Dermis microvascular lymphatic vessel endothelial cell (primary cell): ENCODE data around the gene CDON. TPM values are rescaled to one million over a fixed set of nuclear protein-coding genes. Genes with fewer than 3 reads are reported as not detected.

Experiments used
- DNase-seq, 2 donors: peaks; one replicate each; pipeline versions ENCODE4 v3.0.0 to v3.0.0-alpha.2; 2010; ENCODE audit warnings: low read depth in 2 of 2
- total RNA-seq: library from RNA; depleted of rRNA; stranded (reverse); fragments of >200 nt; gene quantifications from 2 replicates; pipeline ENCODE4 v1.2.1, GENCODE V29; 2014

CDON gene
- total RNA-seq, 1 donor from 2014 or later, result 1.8 TPM

DNA sequence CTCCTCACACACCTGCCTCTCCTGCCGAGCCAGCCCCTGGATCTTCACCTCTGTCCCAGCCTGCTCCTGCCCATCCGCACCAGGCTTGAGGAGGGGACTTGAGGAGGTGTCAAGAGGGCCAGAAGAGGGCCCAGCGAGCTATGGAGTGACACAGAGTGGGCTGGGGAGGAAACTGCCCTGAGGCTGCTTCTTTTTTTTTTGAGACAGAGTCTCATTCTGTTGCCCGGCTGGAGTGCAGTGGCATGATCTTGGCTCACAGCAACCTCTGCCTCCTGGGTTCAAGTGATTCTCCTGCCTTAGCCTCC is 21.9 kb upstream of the CDON start:
- DNase-seq, result no peak

DNA sequence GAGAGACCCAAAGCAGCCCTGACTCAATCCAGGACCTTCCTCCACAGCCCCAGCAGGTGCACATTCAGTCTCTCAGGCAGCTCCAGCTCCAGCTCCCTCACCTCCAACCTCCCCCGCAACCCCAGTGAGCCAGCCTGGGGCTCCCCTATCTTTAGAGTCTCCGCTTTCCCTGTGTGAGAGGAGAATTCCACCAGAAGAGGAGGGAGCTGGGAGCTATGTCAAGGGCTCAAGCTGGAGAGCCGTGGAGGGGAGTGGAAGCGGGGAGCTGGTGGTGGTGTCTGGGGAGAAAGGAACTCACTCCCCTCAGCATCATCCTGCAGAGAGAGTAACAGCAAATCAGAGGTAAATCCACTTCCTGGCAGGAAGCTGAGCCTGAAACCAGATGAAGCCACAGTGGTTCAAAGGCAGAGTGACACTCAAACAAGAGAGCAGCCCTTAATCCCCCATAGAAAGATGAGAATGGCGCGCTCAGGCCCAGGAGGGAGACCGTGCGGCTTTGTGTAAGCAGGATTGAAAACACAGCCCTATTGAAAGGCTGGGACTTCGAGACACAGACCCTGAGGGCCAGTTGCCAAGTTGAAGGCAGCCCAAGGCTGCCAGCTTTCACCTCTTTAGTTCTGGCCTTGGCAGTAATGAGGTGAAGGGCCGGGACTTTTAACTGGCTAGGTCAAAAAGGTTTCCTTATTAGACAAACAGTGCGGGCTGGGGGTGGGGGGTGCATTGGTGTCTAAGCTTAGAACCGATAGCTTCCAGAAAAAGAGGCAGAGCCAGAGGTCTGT is 21.4 kb upstream of the CDON start:
- no peak for DNase-seq

DNA sequence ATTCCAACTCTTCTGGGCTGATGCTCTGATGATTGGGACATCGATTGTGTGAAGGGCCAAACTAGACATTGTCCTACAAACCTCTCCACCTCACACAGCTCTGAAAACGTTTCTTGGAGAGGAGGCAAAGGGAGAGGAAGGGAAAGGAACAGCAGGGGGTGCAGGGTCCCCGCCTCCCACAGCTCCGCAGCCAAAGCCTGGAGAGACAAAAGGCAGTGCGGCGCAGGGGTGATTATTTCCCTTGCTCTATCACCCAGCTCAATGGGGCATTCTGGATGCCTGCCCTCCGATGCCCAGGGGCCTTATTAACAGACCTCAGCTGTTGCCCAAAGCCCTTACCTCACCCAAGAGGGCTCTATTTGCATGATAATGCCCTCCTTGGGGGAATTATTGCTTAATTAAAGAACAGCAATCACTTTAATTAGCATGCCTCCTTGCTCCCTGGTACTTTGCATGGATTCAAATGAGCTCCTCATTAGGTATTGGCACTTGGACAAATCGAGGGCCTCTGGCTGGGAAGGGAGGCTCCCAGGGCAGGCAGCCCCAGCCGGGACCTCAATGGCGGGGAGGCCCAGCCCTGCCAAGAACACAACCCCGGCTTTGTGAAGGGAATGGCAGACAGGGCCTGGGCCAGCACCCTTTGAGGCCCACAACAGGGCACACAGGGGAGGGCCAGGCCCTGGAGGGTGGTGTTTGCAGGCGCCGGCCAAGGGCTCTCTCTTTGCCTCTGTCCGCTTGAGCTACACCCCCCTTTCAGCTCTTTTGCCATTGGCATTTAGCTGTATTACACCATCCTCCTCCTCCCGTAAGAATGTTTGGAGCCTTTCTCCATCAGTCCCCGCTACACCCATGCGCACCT is 19.8 kb upstream of the CDON start:
- DNase-seq, result no peak

DNA sequence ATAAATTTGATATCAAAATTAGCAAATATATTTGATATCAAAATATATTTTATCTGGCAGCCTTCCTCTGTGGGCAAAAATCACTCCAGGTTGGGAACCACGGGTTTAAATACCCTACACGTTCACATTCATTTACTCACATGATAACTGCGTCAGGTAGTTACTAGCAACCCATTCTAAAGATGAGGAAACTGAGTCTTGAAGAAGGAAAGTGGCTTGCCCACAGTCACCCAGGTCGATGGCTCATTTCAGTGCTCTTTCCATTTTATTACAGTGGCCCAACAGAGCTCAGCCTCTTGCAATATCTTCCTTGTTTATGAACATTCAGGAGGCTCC is 19.2 kb upstream of the CDON start:
- DNase-seq, result no peak

DNA sequence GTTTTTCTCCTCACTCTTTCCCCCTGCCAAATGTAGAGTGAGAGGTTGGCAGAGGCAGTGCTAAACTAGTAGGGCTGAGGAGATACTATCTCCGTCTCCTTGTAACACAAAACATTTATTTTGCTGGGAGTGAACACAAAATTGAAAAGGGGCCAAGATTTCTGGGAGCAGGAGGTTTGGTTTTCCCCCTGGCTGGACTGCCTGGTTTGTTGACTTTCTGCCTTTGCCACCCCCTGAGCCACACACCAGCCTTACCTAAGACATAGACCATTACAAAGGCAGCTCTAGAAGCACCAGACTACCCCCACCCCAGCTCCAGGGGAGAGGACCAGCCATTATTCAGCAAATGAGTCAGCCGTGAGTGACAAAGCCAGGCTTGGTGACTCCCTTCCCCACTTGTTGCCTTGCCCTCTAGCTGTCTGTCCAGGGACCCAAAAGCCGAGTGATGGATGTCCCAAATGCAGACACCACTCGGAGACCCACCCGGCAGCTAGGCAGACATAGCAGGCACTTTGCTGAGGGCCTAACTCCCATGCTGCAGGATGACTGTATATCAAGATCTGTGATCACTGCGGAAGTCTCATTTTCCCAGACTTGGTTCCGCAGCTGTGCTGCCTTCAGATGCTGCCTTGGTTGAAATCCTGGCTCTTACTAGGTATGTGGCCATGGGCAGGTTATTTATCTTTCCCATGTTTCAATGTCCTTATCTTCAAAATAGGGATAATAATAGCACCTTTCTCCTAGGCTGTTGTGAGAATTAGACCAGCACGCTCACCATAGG is 17.7 kb upstream of the CDON start:
- no peak for DNase-seq

DNA sequence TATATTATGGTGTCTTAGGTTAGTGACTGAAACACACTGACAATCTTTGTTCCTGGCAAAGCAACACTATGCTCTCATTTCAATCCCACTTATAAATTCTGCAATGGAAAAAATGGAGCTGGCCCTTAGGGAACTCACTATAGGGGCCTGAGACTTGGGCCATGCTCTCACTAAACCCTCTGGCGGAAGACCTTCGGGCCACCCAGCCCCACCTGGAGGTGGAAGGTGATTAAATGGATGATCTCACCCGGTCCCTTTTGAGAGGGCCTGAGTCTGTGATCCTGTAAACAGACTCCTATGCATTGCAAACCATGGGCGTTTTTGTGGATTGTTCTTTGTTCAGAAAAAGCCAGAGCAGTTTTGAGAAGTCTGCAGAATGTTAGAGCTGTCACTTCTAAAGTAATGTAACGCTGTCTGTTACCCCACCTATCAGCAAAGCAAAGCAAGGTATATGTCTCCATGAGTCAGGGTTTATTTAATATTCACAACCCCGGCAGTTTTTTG is 17.0 kb upstream of the CDON start:
- DNase-seq, result no peak

DNA sequence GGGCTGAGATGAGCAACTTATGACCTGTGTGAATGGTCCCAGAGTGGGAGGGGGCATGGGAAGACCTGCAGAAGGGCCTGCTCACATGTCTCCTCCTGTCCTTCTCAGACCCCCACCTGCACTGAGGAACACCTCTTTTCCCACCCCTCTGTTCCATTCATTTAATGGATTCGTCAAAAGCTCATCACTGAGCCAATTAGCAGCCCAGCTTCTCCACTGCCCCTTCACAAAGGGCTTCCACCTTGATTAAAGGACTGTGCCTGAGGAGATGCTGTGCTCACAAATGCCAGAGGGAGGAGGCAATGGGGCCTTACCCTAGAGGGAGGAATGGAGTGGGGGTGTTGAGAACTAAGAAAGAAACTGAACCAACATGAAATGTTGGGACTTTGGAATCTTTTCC is 14.0 kb upstream of the CDON start:
- DNase-seq, result no peak

DNA sequence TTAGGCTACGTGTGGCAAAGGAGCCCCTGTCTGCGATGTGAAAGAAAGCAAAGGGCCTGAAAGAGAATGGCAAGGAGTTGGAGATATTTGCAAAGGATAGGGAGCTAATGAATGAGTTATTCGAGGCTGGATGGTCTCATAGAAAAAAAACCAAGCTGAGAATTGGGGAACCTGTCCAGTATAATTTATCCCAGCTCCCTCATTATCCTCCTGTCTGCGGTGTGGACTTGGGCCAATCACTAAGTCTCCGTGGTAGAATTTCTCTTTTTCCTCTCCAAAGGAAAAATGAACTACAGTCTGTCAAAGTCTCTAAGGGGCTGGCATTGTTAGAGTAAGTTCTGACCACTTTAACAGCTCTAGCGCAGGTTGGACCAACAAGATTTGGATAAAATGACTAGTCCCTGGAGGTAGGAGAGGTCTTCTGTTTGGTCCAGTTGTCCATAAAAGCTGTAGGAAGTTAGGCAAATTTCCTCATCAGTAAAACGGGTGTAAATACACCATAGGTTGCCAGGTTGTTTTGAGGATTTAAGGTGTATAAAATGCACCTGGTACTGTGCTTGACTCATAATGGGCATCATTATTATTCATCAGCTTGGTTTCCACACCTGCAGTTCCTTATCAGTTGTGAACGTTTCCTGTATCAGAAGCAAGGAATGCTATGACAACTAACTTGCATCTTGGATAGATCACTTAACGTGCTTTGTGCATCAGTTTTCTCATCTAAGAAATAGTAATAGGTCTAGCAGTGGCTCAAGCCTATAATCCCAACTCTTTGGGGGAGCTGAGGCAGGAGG is 10.3 kb upstream of the CDON start:
- DNase-seq, result no peak

DNA sequence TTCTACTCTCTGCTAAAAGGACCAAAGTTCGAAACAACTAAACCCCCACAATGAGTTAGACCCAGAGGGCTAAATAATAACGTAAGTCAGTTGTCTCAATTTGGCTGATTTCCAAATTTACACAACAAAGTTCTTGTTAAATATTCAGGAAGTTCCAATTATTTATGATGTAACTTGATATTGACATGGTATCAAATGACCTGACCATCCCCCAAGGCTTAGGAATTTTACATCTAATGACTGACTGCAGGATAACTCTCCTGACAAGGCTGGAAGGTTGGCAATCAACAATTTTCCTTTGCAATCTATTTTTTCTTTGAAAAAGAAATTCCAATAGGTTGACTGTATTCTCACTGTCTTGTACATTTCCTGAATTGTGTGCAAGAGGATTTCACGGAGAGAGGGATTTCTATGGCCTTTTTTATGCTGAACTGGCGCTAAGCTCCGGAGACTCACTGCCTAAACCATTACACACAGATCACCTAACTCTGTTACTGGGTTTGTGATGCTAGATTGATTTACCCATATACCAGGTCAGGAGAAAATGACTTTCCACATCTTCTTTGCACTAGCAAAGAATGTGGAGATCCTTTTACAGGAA is 9.6 kb upstream of the CDON start:
- DNase-seq, result no peak

DNA sequence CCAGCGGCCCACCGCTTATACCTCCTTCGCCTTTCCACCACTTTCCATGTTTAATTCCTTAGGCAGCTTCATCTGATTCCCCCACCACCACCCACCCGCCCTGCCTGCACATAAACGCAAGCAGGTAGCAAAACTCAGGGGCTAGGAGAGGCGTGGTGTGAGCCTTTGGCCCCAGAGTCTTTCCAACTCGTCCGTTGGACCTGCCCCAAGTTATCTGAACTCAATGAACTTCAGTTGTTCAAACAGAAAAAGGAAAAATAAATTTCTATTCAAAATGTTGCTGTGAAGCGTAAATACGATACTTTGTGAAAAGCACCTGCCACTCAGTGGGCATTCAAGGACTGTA is 814 bp upstream of the CDON start:
- DNase-seq, result no peak

DNA sequence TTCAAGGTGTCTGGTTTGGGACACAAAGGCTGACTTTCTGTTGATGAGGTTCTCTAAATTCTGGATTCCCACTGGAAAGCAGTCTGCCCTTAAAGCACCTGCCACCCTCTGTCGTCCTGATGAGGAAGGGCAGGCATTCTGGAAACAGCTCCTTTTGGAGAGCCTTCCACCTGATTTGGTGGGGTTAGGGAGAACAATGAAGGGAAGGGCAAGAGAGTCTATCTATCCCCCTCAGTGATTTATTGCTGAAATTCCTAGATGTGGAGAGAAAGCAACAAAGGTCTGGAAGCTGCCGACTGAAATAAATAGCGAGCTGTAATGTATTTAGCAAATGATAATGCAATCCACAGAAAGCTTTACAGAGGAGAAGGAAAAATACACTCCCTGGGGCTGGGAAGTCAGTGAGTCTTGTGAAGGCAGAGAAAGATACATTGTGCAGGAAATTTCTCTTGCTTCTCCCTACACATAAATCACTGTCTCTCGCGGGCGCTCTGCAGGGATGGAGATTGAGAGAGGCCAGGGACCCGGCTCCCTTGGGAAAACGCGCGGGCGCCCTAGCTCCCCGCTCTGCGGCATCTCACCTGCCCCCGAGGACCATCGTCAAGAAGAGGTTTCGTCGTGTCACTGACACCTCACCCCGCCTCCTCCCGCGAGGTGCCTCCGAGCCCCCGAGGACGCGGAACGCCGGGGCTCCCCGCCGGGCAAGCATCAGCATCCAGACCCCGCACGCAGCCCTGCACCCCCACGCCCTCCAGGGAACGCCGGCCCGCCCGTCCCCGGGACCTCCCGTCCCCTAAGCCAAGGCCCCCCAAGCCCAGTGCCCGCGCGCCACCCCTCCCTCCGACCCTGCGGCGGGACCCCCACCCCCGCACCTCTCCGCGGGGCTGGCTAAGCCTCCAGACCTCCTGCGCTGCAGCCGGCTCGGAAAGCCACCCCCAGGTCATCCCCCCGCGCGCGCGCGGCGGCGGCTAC is 673 bp downstream of the CDON start:
- DNase-seq, result peak; percentile 6 to 32

DNA sequence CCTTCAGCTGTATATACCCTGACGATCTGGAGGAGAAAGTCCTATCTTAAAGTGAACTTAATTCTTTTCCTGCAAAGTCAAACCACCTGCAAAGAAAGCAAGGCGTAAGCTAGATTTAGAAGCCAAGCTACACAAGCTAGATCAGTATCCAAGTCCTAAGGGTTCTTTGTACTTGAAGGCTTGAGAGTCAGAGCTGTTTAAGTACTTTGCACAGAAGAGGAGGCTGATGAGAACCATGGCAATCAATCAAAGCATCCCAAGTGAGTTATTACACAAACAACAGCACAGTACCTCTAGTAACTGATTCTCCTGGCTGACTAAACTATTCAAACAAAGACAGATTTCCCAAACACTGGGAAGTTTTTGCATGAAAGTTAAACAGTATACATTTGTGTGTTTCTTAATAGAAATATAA is 1.9 kb downstream of the CDON start:
- DNase-seq, result no peak

DNA sequence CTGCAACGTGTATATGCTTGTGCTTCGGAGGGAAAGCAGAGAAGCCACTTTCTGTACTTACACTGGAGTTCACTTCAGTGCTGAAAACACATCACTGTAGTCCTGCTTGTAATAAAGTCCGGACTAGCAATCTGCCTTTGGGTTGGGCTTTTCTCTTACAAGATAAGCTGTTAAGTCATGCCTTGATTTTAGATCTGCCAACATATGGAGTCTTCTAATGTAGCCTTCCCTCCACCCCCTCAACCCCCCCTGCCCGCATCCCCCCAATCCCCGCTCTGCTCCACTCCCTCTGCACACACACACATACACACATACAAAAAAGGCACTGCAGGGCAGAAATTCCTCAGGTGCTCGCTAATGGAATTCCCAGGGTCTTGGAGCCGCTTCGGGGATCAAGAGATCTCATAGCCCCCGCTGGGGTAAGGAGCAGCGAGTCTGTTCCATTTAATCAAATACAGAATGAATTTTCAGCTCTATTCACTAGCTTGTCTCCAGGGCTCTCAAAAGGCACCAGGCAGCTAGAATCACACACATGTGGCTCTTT is 3.4 kb downstream of the CDON start:
- no peak for DNase-seq

DNA sequence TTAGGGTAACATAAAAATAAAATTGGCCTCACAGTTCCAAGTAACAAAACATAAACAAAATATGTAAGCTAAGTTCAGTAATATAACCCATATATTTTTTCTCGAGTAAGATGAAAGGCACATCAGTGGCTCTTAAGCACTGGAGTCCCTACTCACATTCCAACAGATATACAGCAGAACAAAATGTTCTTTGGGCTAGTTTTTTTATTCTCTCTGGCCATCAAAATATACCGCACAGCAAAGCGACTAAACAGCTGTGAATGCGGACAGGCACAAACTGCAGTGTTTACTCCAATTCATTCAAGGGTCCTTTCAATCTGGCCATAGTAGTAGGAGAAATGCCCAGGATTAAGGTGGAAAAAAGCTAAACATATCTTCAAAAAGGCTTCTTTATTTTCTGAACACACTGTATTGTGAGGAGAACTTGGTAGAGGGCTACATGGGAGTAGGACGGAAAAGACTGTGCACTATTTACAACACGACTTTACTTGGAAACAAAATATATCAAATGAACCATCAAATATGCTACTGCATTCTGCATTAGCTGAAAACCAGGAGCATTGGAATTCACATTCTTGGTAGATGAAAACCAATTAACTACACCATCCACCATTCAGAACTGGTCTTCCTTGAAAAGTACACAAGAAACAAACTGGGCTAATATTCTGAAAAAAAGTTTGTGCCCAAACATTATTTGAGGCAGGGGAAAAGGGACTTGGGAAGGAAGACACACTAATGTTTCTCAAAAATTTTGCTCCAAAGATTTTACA is 4.4 kb downstream of the CDON start:
- DNase-seq, result no peak

DNA sequence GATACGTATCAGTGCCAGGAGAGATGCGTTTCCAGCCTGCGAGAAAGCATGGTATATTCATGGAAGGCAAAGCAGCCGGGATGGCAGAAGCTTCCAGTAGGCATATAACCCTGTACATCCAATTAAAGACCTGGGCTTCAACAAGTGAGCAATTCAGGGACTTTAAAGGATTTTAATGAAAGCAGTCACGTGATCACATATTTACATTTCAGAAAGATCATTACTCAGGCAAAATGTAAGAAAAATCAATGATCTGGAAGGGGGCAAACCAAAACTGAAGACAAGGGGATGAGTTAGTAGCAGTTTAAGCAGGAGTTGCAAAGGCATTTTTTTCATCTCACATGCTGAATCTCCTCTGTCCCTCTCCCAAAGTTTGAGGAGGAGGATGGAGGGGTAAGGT is 7.8 kb downstream of the CDON start:
- no peak for DNase-seq

DNA sequence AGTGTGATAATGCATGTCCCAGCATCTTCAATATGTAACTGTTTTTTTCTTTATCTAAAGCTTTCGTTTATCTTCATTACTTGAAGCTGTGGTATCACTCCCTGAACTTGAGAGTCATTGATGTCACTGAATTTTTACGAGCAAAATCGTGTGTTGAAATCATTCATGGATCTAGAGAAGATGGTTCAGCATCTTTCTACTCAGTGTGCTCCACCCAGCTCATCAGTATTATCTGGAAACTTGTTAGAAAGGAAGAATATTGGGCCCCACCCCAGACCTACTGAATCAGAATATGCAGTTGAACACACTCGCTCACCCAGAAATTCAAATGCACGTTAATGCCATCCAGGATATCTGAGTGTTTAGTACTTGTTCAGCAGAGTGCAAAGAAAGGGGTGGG is 8.3 kb downstream of the CDON start:
- no peak for DNase-seq

DNA sequence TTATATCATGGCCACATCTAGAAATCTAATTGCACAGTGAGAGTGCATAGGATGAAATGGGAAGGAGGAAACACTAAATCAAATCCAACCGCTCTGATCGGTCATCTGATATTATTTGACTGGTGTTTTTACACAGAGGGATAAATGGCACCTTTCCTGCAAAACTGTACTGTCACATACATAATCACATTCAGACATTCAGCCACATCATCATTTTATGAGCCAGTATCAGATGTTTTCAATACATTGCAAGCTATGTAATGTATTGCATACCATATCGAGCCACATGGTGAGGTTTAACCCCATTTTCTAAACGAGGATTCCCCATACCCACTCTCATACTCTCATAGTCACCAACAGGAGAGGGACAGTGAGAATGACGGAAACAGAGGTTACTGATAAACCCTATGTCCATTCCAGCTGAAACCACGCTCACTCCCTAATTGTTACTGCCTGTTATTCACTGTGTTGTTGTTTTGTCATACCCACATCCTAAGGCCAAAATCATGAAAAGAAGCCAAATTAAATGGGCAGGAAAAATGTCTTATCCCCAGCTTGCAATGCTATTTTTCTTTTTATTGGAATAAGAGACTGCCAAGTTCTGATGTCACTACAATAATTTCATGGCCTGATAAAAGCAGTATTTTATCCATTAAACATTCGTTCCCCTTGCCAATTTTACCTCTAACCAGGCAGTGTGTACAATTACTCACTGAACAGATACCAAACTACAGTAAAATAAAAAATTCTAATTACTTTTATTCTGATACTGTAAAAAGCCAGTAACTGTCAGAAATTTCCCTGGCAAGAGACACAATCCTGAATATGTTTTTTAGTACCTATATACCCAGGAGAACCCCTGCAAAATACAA is 9.0 kb downstream of the CDON start:
- DNase-seq, result no peak

DNA sequence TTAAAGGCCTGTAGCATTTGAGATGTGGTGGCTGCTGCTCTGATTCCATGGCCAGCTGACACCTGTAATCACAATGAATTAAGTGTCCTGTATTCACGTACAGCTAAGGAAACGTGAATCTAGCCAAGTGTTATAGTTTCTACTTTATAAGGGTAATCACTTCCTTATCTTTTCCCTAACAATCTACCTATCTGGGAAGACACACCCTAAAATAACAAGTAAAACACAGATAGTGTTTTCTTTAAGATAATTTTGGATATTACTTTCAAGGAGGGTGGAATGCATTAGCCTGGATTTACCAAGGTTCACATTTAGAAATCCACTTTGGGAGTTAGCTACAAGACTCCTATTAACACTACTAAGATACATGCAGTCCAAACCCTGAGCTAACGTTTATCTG is 11.5 kb downstream of the CDON start:
- no peak for DNase-seq
